Glutamatergic neuron (in vitro differentiated cells): ENCODE data around the gene NUP98. TPM values are rescaled to one million over a fixed set of nuclear protein-coding genes. Genes with fewer than 3 reads are reported as not detected.

Source experiments
- DNase-seq: peaks from one replicate; pipeline ENCODE4 v3.0.0; 2022
- H3K27ac Mint-ChIP-seq: one replicate; pipeline ENCODE4 v1.8.0; 2020; ENCODE audit warnings: mild to moderate bottlenecking, mixed read lengths, inconsistent platforms; ENCODE audit not compliant: unreplicated experiment
- H3K27me3 Mint-ChIP-seq: one replicate; pipeline ENCODE4 v1.8.0; 2020; ENCODE audit warnings: mild to moderate bottlenecking, moderate library complexity, mixed read lengths, inconsistent platforms; ENCODE audit not compliant: unreplicated experiment
- H3K36me3 Mint-ChIP-seq: one replicate; pipeline ENCODE4 v1.8.0; 2020; ENCODE audit warnings: mild to moderate bottlenecking, mixed read lengths, inconsistent platforms; ENCODE audit not compliant: unreplicated experiment
- H3K4me1 Mint-ChIP-seq: one replicate; pipeline ENCODE4 v1.8.0; 2020; ENCODE audit warnings: mild to moderate bottlenecking, low read depth, mixed read lengths, inconsistent platforms; ENCODE audit not compliant: unreplicated experiment
- H3K4me3 Mint-ChIP-seq: one replicate; pipeline ENCODE4 v1.8.0; 2020; ENCODE audit warnings: mild to moderate bottlenecking, mixed read lengths, inconsistent platforms; ENCODE audit not compliant: unreplicated experiment
- H3K9me3 Mint-ChIP-seq: one replicate; pipeline ENCODE4 v1.8.0; 2020; ENCODE audit warnings: mild to moderate bottlenecking, moderate library complexity, mixed read lengths, inconsistent platforms; ENCODE audit not compliant: unreplicated experiment
- total RNA-seq: library from RNA; stranded (reverse); fragmentation: NEBNext Ultra II Directional; extraction: Animal tissue kit (Norgen Biotek cat#: 25700); gene quantifications from one replicate; pipeline ENCODE4 v1.2.1, GENCODE V29; 2021; ENCODE audit not compliant: unreplicated experiment
- TF ChIP-seq, protein P1 (sequence below): fragments of 200-600 bp; sonication (generic); IDR thresholded peaks from one replicate; pipeline ENCODE4 v1.5.0; 2021; ENCODE audit not compliant: partially characterized antibody, unreplicated experiment

The NUP98 gene
- total RNA-seq, 1 donor from 2014 or later, result 49.6 TPM

DNA sequence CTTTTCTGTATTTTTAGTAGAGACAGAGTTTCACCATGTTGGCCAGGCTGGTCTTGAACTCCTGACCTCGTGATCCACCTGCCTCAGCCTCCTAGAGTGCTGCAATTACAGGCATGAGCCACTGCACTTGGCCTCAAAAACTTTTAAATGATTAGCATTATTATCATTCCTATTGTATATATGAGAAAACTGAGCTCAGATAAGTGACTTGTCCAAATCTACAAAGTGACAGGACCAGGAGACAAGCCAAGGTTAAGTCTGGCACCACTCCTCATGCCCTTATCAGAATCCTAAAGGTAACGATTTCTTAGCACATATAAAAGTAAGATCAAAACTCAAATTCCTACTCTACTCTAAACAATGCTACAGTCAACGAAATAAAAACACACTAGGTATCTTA, 94.0 kb downstream of the NUP98 start:
- DNase-seq, result no peak
- Mint-ChIP-seq H3K4me3 (no peak overlapping the region), H3K27ac (no peak overlapping the region), H3K27me3 (peaks cover 1% of the 10 kb centered on the region), H3K36me3 (no peaks in the 10 kb centered on the region), H3K4me1 (no peaks in the 10 kb centered on the region), H3K9me3 (no peaks in the 10 kb centered on the region)
- TF ChIP-seq, protein P1, sequence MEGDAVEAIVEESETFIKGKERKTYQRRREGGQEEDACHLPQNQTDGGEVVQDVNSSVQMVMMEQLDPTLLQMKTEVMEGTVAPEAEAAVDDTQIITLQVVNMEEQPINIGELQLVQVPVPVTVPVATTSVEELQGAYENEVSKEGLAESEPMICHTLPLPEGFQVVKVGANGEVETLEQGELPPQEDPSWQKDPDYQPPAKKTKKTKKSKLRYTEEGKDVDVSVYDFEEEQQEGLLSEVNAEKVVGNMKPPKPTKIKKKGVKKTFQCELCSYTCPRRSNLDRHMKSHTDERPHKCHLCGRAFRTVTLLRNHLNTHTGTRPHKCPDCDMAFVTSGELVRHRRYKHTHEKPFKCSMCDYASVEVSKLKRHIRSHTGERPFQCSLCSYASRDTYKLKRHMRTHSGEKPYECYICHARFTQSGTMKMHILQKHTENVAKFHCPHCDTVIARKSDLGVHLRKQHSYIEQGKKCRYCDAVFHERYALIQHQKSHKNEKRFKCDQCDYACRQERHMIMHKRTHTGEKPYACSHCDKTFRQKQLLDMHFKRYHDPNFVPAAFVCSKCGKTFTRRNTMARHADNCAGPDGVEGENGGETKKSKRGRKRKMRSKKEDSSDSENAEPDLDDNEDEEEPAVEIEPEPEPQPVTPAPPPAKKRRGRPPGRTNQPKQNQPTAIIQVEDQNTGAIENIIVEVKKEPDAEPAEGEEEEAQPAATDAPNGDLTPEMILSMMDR, result no peak

DNA sequence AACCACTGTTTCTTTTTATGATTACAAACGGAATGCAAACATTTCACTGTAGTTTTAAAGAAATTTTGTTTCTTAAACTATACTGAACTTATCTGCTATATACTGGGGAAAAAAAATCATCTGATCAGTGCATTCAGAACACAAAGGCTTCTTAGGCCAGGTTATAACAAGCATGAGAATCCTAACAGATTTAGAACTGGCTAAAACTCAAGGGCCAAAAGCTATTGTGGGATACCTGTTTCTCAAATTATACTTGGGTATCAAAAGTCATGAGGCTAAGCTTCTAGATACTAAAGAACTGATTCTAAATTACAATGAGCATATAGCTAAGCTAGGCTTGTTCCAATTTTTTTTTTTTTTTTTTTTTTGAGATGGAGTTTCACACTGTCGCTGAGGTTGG, 96.4 kb downstream of the NUP98 start:
- H3K36me3 Mint-ChIP-seq, result no peaks in the 10 kb centered on the region

DNA sequence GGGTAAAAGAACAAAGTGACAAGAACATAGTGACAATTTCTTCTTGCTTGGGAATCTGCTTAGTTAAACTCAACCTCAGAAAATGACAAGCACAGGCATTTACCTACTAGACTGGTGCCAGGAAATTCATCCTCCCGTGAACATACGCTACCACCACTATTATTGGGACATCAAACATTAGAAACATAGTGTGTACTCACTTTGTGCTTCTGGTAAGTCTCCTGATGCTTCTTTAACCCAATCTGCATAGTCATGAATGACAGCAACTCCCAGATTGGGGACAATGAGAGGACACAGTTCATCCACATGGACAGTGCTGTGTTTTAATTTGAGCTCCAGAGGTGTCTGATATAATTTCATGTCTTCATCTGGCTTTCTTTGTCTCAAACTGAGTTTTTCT, 96.9 kb downstream of the NUP98 start:
- Mint-ChIP-seq H3K27me3 (peaks cover 1% of the 10 kb centered on the region), H3K4me1 (no peaks in the 10 kb centered on the region), H3K4me3 (no peak overlapping the region), H3K9me3 (no peaks in the 10 kb centered on the region), H3K36me3 (no peaks in the 10 kb centered on the region), H3K27ac (no peak overlapping the region)
- no peak for DNase-seq
- TF ChIP-seq, protein P1, result no peak

More for the DNA sequence above, 96.4 kb downstream of the NUP98 start:
- H3K4me3 Mint-ChIP-seq, result no peak overlapping the region
- no peak overlapping the region for H3K27ac Mint-ChIP-seq
- TF ChIP-seq, protein P1, result no peak
- no peaks in the 10 kb centered on the region for H3K9me3 Mint-ChIP-seq
- H3K4me1 Mint-ChIP-seq, result no peaks in the 10 kb centered on the region
- no peak for DNase-seq
- H3K27me3 Mint-ChIP-seq, result peaks cover 1% of the 10 kb centered on the region

DNA sequence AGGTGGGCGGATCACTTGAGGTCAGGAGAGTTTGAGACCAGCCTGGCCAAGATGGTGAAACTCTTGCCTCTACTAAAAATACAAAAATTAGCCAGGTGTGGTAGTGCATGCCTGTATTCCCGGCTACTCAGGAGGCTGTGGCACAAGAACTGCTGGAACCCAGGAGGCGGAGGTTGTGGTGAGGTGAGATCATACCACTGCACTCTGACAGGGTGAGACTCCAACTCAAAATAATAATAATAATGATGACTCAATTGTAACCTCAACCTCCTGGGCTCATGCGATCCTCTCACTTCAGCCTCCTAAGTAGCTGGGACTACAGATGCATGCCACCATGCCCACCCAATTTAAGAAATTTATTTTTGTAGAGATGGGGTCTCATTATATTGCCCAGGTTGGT, 110.6 kb downstream of the NUP98 start:
- DNase-seq, result no peak
- TF ChIP-seq, protein P1, result no peak
- H3K36me3 Mint-ChIP-seq, result no peaks in the 10 kb centered on the region

DNA sequence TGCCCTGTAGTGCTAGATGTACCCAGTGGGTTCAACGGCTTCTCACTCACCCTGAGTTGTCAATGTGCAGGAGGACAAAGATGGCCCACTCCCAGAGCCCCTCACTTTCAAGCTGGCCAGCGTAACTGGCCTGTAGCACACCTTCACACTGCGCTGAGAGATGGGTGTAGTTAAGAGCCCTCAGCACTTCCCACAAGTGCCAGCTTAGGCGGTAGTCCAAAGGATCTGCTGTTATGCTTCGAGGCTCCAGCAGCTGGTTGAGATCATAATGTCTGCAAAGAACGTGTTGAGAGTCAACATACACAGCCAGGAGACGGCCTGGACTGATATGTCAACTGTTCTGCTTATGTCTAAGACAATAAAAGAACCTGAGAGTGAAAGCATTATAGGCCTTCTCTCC, 111.4 kb downstream of the NUP98 start:
- Mint-ChIP-seq H3K9me3 (peaks cover 3% of the 10 kb centered on the region), H3K4me1 (no peaks in the 10 kb centered on the region), H3K4me3 (no peak overlapping the region), H3K27ac (no peak overlapping the region), H3K27me3 (no peaks in the 10 kb centered on the region), H3K36me3 (no peaks in the 10 kb centered on the region)
- DNase-seq, result no peak
- TF ChIP-seq, protein P1, result no peak

More for the DNA sequence above, 110.6 kb downstream of the NUP98 start:
- Mint-ChIP-seq H3K27me3 (no peaks in the 10 kb centered on the region), H3K9me3 (peaks cover 3% of the 10 kb centered on the region), H3K4me1 (no peaks in the 10 kb centered on the region), H3K4me3 (no peak overlapping the region), H3K27ac (no peak overlapping the region)
